Lower leg skin (tissue), 4 donors: ENCODE data around the gene SERPINE2. TPM values are rescaled to one million over a fixed set of nuclear protein-coding genes. Genes with fewer than 3 reads are reported as not detected.
"Not testable (repeated sequence)": the region's sequence is repeated elsewhere in the genome, so short reads cannot be mapped to it uniquely, and the experiment has no call there.

Experiments used
- DNase-seq, 2 donors: peaks; one replicate each; pipeline ENCODE4 v3.0.0-alpha.2; 2019; ENCODE audit warnings: low spot score in 2 of 2
- H3K4me3 ChIP-seq: fragments of 200-600 bp; sonication (generic); 2 replicates; pipeline ENCODE4 v1.5.1; 2017; ENCODE audit warnings: mild to moderate bottlenecking, low read depth; ENCODE audit not compliant: poor library complexity, severe bottlenecking
- CTCF ChIP-seq, 3 donors: fragments of 450-650 bp; IDR thresholded peaks; one replicate each; pipeline ENCODE4 v1.5.1; 2016; ENCODE audit warnings: antibody characterized with exemption in 3 of 3, mild to moderate bottlenecking in 3 of 3, moderate library complexity in 2 of 3
- POLR2A ChIP-seq, 2 donors: fragments of 450-650 bp; IDR thresholded peaks; one replicate each; pipeline ENCODE4 v1.6.1; 2016 to 2017; ENCODE audit warnings: antibody characterized with exemption in 2 of 2, mild to moderate bottlenecking in 1 of 2, moderate library complexity in 1 of 2
- WGBS, 2 donors: methylation state at CpG; one replicate each; pipeline ENCODE4 v1.1.5; 2018; 5-methylcytosine and 5-hydroxymethylcytosine counted together
- intact Hi-C: fragments of 100-400 bp; cut with DNase I; formaldehyde crosslinking; loops from one replicate; pipeline ENCODE4 v1.15.0; 2023; ENCODE audit warnings: low total_unique reads
- total RNA-seq, 4 donors: library from RNA; depleted of rRNA; stranded (reverse); fragments of >200 nt; gene quantifications; one replicate each; pipeline ENCODE4 v1.1.0, GENCODE V29; 2016

Gene SERPINE2
- total RNA-seq, 4 donors from 2014 or later: 1.8 to 11.5 (median 4.7) TPM

GRCh38 chr2:224014336-224014735 lies 24.8 kb downstream of the SERPINE2 start:
- intact Hi-C loops: no loop called here

GRCh38 chr2:224011837-224012236 lies 27.2 kb downstream of the SERPINE2 start:
- DNase-seq: no peak
- intact Hi-C loops: no loop called here
- H3K4me3 ChIP-seq: no peak overlapping the region
- no peak for TF ChIP-seq POLR2A (IDR thresholded peaks at IDR 0.05)
- TF ChIP-seq CTCF (IDR thresholded peaks at IDR 0.05): no peak
- 93 to 97% methylated on average over 1 of the region's 1 CpG for WGBS, 2 donors

More at GRCh38 chr2:224014336-224014735, 24.8 kb downstream of the SERPINE2 start:
- H3K4me3 ChIP-seq: no peak overlapping the region
- 83 to 88% methylated on average over 4 of the region's 4 CpGs for WGBS, 2 donors
- no peak for TF ChIP-seq POLR2A (IDR thresholded peaks at IDR 0.05)
- no peak for TF ChIP-seq CTCF (IDR thresholded peaks at IDR 0.05)
- no peak for DNase-seq

- WGBS, 2 donors: 84 to 86% methylated on average over 5 of the region's 5 CpGs
Measured at GRCh38 chr2:224009605-224010315, 29.3 kb downstream of the SERPINE2 start.

GRCh38 chr2:224008702-224009261 lies 30.3 kb downstream of the SERPINE2 start:
- intact Hi-C loops: no loop called here

More at GRCh38 chr2:224009605-224010315, 29.3 kb downstream of the SERPINE2 start:
- intact Hi-C loops: no loop called here
- no peak overlapping the region for H3K4me3 ChIP-seq
- no peak for DNase-seq
- TF ChIP-seq POLR2A (IDR thresholded peaks at IDR 0.05) (no peak), CTCF (IDR thresholded peaks at IDR 0.05) (no peak)

GRCh38 chr2:224004105-224004695 lies 34.9 kb downstream of the SERPINE2 start:
- WGBS, 2 donors: 75 to 83% methylated on average over 16 of the region's 16 CpGs
- no peak overlapping the region for H3K4me3 ChIP-seq
- no peak for DNase-seq
- no peak for TF ChIP-seq CTCF (IDR thresholded peaks at IDR 0.05)
- no peak for TF ChIP-seq POLR2A (IDR thresholded peaks at IDR 0.05)
- intact Hi-C loops: no loop called here

More at GRCh38 chr2:224008702-224009261, 30.3 kb downstream of the SERPINE2 start:
- TF ChIP-seq POLR2A (IDR thresholded peaks at IDR 0.05): no peak
- no peak for TF ChIP-seq CTCF (IDR thresholded peaks at IDR 0.05)
- H3K4me3 ChIP-seq: no peak overlapping the region
- no peak for DNase-seq
- 49 to 61% methylated on average over 12 of the region's 12 CpGs for WGBS, 2 donors

GRCh38 chr2:224000662-224001061 lies 38.4 kb downstream of the SERPINE2 start:
- WGBS, 2 donors: 90 to 94% methylated on average over 5 of the region's 5 CpGs
- DNase-seq, intact Hi-C loops, H3K4me3 ChIP-seq: not testable (repeated sequence)
